Muscle of leg (tissue), 11 donors: Measurements from ENCODE around the gene PROB1. TPM values are rescaled to one million over a fixed set of nuclear protein-coding genes. Genes with fewer than 3 reads are reported as not detected.

Source experiments
- DNase-seq: peaks from one replicate; pipeline ENCODE4 v3.0.0; 2013
- H3K27ac ChIP-seq: one replicate; pipeline ENCODE4 v1.5.1; 2013; ENCODE audit warnings: mild to moderate bottlenecking, low read length, control low read depth
- H3K27me3 ChIP-seq: one replicate; pipeline ENCODE4 v1.6.1; 2013; ENCODE audit warnings: low read length; ENCODE audit not compliant: control insufficient read depth, insufficient read depth
- H3K36me3 ChIP-seq: one replicate; pipeline ENCODE4 v1.6.1; 2013; ENCODE audit warnings: low read length; ENCODE audit not compliant: control insufficient read depth, insufficient read depth
- H3K4me1 ChIP-seq: one replicate; pipeline ENCODE4 v1.6.1; 2013; ENCODE audit warnings: low read length; ENCODE audit not compliant: control insufficient read depth, insufficient read depth
- H3K4me3 ChIP-seq: one replicate; pipeline ENCODE4 v1.5.1; 2013; ENCODE audit warnings: low read length, control low read depth
- H3K9me3 ChIP-seq: replicated peaks from 2 replicates; pipeline ENCODE4 v1.6.1; 2013; ENCODE audit warnings: low read depth, low read length; ENCODE audit not compliant: control insufficient read depth
- WGBS: methylation state at CpG from one replicate; pipeline ENCODE4 v1.1.5; 2013; ENCODE audit warnings: missing lambda C conversion rate; ENCODE audit not compliant: insufficient coverage; 5-methylcytosine and 5-hydroxymethylcytosine counted together
- polyA plus RNA-seq, 8 donors: library from polyadenylated mRNA; unstranded; fragments of 120-200 nt; gene quantifications; one replicate each; pipeline versions ENCODE4 v1.2.1 to v1.2.3, GENCODE V29; 2013; ENCODE audit warnings: inconsistent platforms in 1 of 8, low replicate concordance in 1 of 8; ENCODE audit not compliant: insufficient read length in 8 of 8, insufficient read depth in 1 of 8
- total RNA-seq: library from RNA; stranded (reverse); fragments of 120-200 nt; gene quantifications from one replicate; pipeline ENCODE4 v1.2.4, GENCODE V29; 2013

The PROB1 gene
- total and polyA plus RNA-seq, 9 donors, result 18.8 to 54.2 (median 36.9) TPM

DNA sequence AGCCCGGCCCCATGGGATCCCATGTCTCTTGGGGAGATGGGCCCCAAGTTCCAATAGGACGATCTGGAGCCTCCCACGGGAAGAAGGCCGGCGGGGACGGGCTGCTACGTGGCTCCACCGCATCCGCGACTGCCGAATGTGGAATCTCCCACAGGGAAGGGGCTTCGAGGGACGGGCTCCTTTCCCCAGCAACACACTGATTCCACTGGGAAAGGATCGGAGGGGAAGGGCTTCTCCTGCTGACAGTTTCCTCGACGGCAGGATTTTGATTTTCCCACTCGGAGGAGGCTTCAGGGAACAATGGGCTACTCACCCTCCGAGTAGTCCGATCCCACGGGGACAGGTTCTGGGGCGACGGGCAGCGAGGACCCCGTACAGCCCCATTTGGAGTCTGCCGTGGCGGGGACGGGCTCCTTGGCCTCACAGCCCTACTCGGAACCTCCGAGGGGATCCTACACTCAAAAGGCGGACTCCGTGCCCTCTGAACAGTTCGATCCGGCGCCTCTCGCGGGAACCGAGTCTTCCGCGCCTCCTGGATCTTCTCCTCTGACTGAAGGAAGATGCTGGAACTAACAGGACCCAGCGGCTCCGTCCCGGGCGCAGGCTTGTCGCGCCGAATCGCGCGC, 1.3 kb downstream of the PROB1 start:
- H3K9me3 ChIP-seq, result no peaks in the 10 kb centered on the region
- DNase-seq, result no peak
- H3K36me3 ChIP-seq, result peaks cover 15% of the 10 kb centered on the region
- peaks cover 39% of the 10 kb centered on the region for H3K27me3 ChIP-seq
- peak overlapping the region; percentile 66 for H3K4me3 ChIP-seq
- H3K27ac ChIP-seq, result peak overlapping the region; percentile 47
- 4% methylated on average over 40 of the region's 49 CpGs for WGBS
- H3K4me1 ChIP-seq, result peaks cover 60% of the 10 kb centered on the region

DNA sequence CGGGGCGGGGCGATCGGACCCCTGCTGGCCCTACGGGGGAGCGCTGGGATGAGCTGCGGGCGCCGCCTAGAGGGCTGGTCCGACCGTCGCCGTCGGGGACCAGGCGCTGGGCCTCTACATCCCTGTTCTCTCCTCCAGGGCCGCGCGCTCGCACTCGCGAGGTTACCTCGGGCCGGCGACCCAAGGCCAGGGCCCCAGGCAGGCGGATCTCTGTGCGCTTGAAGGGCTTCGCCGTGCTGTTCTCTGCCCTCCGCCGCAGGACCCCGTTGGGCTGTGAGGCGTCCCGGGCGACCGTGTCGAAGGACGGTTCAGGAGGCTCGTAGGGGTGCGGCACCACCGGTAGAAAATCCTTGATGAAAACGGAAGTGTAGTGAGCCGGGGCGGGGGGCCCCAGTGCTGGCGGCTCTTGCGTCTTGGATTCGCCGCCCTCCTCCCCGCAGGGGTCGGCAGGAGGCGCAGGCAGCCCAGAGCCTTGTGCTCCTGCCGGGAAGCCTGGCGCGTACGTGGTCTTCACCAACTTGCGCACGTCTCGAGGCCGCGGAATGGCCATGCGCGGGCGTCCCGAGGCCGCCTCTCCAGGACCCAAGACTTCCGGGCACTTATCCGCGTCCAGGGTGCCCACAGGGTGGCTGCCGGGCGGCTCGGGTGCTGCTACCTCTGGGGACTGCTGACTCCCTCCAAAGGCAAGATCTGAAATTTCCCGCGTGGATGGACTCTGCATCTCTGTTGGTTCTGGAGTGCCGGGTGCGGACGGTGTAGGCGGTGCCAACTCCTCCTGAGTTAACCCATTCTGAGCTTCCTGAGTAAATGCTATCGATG, 2.0 kb downstream of the PROB1 start:
- Histone ChIP-seq H3K27ac (peak overlapping the region; percentile 47), H3K36me3 (peaks cover 15% of the 10 kb centered on the region), H3K27me3 (peaks cover 39% of the 10 kb centered on the region), H3K4me3 (peak overlapping the region; percentile 66), H3K9me3 (no peaks in the 10 kb centered on the region), H3K4me1 (peaks cover 67% of the 10 kb centered on the region)
- 1% methylated on average over 71 of the region's 77 CpGs for WGBS
- peak; percentile 57 for DNase-seq

DNA sequence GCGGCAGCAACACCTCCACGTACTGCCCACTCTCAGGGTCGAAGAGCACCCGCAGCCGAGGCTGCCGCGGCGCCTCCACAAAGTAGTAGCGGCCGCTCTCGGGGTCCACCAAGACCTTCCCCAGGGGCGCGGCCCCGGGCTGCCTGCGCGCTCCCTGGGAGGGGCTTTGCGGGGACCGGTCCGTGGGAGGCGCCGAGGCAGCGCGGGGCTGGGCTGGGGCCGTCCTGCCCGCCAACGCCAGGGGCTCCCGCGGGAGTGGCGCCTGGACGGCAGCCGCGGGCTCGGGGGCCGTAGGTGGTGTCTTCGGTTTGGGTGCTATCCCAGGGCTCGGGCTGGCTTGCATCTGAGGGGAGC, 2.6 kb downstream of the PROB1 start:
- Histone ChIP-seq H3K4me3 (peak overlapping the region; percentile 66), H3K36me3 (peaks cover 15% of the 10 kb centered on the region), H3K9me3 (no peaks in the 10 kb centered on the region), H3K4me1 (peaks cover 67% of the 10 kb centered on the region), H3K27ac (no peak overlapping the region), H3K27me3 (peaks cover 39% of the 10 kb centered on the region)
- WGBS, result 3% methylated on average over 35 of the region's 36 CpGs
- DNase-seq, result no peak

DNA sequence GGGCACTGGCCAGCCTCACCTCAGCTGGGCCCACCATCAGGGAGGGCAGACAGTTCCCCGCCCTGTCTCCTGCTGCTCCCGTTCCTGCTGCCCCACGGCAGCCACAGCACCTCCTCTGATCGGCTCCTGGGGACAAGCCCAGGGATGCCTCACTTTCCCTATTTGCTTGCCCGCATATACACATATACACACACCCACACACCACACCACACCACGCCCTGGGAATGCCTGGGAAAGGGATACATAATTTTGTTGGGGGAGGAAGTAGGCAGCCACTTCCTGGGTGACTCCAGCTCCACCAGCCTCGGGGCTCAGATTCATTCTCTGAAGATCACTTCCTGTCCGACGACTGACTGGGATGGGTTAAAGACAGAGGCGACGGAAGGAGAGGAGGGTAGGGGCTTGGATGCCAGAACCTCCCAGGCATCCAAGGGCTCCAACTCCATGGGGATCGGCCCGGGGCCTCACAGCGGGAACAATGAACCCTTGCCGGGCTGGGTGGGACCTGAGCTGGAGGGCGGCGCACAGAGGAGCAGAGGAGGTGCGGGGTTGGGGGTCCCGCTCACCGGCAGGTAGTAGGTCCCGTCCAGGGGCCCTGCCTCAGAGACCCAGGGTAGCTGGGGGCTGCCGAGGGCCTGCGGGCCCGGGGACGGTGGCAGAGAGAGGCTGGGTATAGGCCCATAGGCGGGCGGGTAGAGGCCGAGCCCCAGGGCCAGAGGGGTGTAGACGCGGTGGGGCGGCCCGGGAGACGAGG, 3.2 kb downstream of the PROB1 start:
- peaks cover 62% of the 10 kb centered on the region for H3K4me1 ChIP-seq
- DNase-seq, result no peak
- peaks cover 39% of the 10 kb centered on the region for H3K27me3 ChIP-seq
- peaks cover 15% of the 10 kb centered on the region for H3K36me3 ChIP-seq
- 34% methylated on average over 27 of the region's 33 CpGs for WGBS
- H3K4me3 ChIP-seq, result peak overlapping the region; percentile 66
- H3K9me3 ChIP-seq, result no peaks in the 10 kb centered on the region
- H3K27ac ChIP-seq, result peak overlapping the region; percentile 1

DNA sequence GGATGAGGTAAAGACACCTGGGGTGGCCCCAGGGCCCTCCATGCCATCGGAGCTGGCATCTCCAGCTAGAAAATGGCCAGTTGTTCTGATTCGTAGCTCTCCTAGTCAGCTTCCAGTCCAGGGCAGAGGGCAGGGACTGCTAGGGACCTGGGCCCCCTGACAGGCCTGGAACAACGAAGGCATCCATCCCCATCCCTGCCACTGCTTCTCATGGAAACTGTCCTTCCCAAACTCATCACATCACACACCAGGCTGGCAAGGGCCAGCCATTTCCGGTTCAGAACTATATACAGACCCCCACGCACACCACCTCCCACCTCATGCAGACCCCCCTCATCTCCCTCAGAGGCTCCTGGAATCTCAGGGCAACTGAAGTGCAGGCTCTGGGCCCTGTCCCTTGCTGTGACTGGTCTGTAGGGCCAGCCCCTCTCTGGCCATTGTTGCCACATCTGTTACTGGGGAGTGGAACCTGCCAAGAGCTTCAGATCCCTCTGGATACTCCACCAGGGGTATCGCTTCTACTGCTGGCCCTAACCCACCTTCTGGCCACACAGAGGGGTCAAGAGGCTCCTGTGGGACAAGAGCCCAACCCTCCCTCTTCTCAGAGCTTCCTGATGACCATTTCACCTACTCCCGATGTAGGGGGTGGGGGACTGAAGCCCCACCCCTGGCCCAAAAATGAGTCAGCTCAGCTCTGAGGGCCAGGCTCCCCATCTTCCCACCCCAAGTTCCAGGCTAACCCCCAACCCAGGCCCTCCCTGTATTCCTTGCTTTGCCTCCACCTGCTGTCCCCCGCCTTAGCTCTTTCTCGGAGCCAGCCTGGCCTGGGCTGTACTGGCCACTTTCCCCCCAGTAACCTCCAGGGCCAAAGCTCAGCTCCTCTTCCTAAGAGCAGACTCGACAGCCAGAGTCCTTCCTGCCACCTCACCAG, 4.0 kb downstream of the PROB1 start:
- H3K9me3 ChIP-seq, result no peaks in the 10 kb centered on the region
- H3K4me3 ChIP-seq, result peak overlapping the region; percentile 66
- H3K27ac ChIP-seq, result no peak overlapping the region
- no peak for DNase-seq
- peaks cover 53% of the 10 kb centered on the region for H3K4me1 ChIP-seq
- H3K36me3 ChIP-seq, result peaks cover 15% of the 10 kb centered on the region
- WGBS, result 78% methylated on average over 8 of the region's 10 CpGs
- H3K27me3 ChIP-seq, result peaks cover 36% of the 10 kb centered on the region

DNA sequence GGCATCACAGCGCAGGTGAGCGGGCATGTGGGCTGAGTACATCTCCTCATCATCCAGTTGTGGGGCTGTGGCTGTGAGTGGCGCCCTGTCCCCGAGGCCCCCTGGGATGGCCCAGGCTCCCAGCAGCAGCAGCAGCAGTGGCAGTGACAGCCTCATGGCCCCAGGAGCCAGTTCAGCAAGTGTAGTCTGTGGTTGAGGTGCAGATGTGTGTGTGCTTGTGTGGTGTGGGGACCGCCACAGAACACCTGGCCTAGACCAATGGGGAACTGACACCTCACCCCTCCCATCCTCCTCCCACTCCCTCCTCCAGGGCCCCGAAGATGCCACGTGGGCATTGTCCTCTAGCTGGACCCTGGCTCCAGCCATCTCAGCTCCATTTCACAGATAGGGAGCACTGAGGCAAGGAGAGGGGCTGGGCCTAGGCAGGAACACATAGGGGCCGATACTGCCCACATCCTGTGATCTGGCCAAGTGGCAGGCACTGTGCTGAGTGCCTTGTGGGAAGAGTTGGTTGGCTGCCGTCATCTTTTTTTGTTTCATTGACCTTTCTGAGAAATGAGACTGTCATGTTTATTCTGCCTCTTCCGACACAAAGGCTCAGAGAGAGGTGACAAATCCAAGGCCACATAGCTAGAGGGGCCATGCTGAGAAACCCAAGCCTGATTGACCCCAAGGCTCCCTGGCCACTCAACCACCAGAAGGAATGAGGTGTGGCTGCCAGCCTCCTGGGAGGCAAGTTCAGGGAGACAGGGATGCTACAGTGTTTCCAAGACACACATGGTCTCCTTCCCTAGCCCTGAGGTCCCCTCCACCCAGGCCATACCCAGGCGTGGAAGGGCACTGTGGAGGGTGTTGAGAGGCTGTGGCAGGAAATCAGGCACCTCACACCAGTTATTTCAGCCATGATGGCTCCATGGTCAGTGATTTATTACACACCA, 4.9 kb downstream of the PROB1 start, which contains the start of gene MZB1:
Gene MZB1, minus strand, starts transcription at position 213 of the 938 bp plus-strand sequence. Its CDS starts 57 bp downstream, at position 156.
- Histone ChIP-seq H3K4me3 (no peak within 1 kb of the TSS), H3K27ac (no peak within 1 kb of the TSS), H3K27me3 (peaks cover 30% of the 10 kb centered on the region), H3K9me3 (no peaks in the 10 kb centered on the region), H3K36me3 (peaks cover 15% of the 10 kb centered on the region), H3K4me1 (peaks cover 44% of the 10 kb centered on the region)
- 90% methylated on average over 7 of the region's 11 CpGs for whole genome bisulfite sequencing
- no peak for DNase-seq

DNA sequence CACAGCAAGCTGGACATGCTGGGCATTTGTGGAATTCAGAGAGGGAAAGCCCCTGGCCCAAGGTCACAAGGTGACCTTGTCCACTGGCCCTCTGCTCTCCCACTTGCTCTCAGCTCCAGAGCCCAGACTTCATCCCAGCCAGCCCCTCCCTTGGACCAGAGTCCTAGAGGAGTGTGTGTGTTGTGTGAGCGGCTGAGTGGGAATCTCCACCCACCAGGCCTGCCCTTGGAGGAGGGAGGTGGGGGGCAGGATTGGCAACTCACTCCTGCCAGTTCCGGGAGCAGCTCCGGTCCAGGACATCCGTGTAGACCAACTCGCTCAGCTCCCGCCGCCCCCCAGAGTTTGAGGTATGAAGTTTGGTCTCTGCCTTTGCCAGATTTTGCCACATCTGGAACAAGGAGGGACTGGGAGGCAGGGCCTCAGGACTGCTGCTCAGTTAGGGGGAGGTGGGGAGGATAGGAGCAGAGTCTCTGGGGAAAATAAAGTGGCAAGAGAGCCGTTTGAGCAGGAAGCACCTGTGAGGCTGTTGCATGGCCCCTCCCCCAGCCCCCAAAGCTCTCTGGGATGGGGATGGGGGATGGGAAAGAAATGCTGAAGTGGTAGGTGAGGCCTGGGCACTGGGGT, 6.6 kb downstream of the PROB1 start:
- H3K27me3 ChIP-seq, result peaks cover 14% of the 10 kb centered on the region
- no peak for DNase-seq
- no peaks in the 10 kb centered on the region for H3K9me3 ChIP-seq
- H3K36me3 ChIP-seq, result peaks cover 14% of the 10 kb centered on the region
- H3K4me3 ChIP-seq, result no peak overlapping the region
- H3K4me1 ChIP-seq, result peaks cover 37% of the 10 kb centered on the region
- H3K27ac ChIP-seq, result no peak overlapping the region
- WGBS, result 14% methylated on average over 5 of the region's 8 CpGs

DNA sequence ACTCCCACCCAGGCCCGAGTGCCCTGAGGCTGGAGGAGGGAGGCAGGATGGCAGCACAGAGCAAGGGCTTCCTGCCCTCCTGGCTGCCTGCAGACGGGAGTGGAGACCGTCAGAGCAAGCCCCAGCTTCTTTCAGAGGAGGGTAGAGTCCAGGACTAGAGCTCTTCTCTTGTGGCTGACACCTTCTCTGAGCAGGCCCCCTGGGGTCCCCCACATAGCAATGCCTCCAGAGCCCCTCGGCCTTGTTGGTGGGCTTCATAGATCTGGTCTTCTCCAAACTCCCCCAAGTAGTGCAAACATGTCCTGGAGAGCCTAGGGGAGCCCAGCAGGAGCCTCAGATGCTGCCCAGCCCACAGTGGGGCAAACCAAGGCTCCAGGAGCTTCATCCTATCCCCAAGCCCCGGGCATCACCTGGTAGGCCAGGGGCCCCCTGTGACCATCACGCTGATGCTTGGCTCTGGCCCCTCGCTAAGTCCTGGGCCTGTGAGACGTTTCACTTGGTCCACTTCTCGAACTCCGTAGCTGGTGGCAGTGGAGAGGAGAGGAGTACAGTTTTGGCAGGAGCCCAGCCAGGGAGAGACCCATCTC, 7.2 kb downstream of the PROB1 start:
- Histone ChIP-seq H3K4me1 (peaks cover 31% of the 10 kb centered on the region), H3K27ac (no peak overlapping the region), H3K27me3 (peaks cover 8% of the 10 kb centered on the region), H3K9me3 (no peaks in the 10 kb centered on the region), H3K36me3 (peaks cover 11% of the 10 kb centered on the region), H3K4me3 (no peak overlapping the region)
- DNase-seq, result no peak
- WGBS, result 86% methylated on average over 6 of the region's 10 CpGs
